Calu3 (cell line): ENCODE results near the gene MIER1. TPM values are rescaled to one million over a fixed set of nuclear protein-coding genes. Genes with fewer than 3 reads are reported as not detected.
"Not testable (repeated sequence)": the region's sequence is repeated elsewhere in the genome, so short reads cannot be mapped to it uniquely, and the experiment has no call there.

Source experiments
- BruUV-seq: library from RNA; stranded (reverse); fragments of 400-500 nt; replicated peaks from 2 replicates; lab custom pipeline; 2021; lab: Mats Ljungman, UMichigan
- CTCF ChIA-PET: fragments of 300-600 bp; sonication (Branson Sonifier 250); formaldehyde crosslinking; loops from one replicate; lab custom pipeline; 2022; ENCODE audit warnings: antibody characterized with exemption; lab: Charles Lee
- DNase-seq: peaks from one replicate; pipeline ENCODE4 v3.0.0; 2022
- H3K27ac Mint-ChIP-seq: one replicate; pipeline ENCODE4 v1.8.0; 2022; ENCODE audit warnings: mixed read lengths; ENCODE audit not compliant: unreplicated experiment
- H3K27me3 Mint-ChIP-seq: one replicate; pipeline ENCODE4 v1.8.0; 2022; ENCODE audit warnings: mixed read lengths; ENCODE audit not compliant: unreplicated experiment
- H3K36me3 Mint-ChIP-seq: one replicate; pipeline ENCODE4 v1.8.0; 2022; ENCODE audit warnings: mild to moderate bottlenecking, moderate library complexity, mixed read lengths; ENCODE audit not compliant: insufficient read depth, unreplicated experiment
- H3K4me1 Mint-ChIP-seq: one replicate; pipeline ENCODE4 v1.8.0; 2022; ENCODE audit warnings: mild to moderate bottlenecking, low read depth, mixed read lengths; ENCODE audit not compliant: unreplicated experiment
- H3K4me3 Mint-ChIP-seq: one replicate; pipeline ENCODE4 v1.8.0; 2022; ENCODE audit warnings: mild to moderate bottlenecking, low read depth, moderate library complexity, mixed read lengths; ENCODE audit not compliant: unreplicated experiment
- H3K9me3 Mint-ChIP-seq: one replicate; pipeline ENCODE4 v1.8.0; 2022; ENCODE audit warnings: low read depth, mixed read lengths; ENCODE audit not compliant: unreplicated experiment
- intact Hi-C: fragments of 100-400 bp; cut with micrococcal nuclease; formaldehyde crosslinking; loops from one replicate; pipeline ENCODE4 v1.10.0; 2022; ENCODE audit not compliant: unreplicated experiment
- total RNA-seq: library from RNA; stranded (reverse); gene quantifications from 2 replicates; pipeline ENCODE4 v1.2.3, GENCODE V29; 2022
- TF ChIP-seq, protein P1 (sequence below): fragments of 200-600 bp; IDR thresholded peaks from one replicate; pipeline ENCODE4 v1.8.0; 2022; ENCODE audit warnings: antibody characterized with exemption; ENCODE audit not compliant: unreplicated experiment

The MIER1 gene
- total RNA-seq, 1 experiment from 2014 or later = 27.4 TPM

DNA sequence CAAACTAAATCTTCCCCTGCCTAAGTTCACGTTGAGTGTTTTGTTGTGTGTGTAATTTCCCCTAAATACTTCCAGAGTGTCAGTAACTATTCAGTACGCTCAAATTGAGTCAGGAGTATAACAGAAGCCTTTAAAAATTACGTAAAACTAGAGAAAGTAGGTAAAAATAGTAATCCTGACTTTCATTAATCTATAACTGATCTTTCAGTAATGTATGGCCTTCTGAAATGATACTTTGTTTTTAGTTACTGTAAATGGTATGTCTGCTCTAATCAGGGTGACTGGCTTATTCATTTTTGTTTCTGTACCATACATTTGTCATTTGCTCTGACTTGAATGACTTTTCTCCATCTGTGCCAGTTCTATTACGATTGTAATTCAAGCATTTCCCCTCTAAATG, 29.4 kb downstream of the MIER1 start:
- Mint-ChIP-seq H3K36me3 (peaks cover 23% of the 10 kb centered on the region), H3K27me3 (no peaks in the 10 kb centered on the region), H3K27ac (no peak overlapping the region), H3K4me1 (peaks cover 13% of the 10 kb centered on the region), H3K9me3 (no peaks in the 10 kb centered on the region), H3K4me3 (no peak overlapping the region)
- TF ChIP-seq, protein P1, sequence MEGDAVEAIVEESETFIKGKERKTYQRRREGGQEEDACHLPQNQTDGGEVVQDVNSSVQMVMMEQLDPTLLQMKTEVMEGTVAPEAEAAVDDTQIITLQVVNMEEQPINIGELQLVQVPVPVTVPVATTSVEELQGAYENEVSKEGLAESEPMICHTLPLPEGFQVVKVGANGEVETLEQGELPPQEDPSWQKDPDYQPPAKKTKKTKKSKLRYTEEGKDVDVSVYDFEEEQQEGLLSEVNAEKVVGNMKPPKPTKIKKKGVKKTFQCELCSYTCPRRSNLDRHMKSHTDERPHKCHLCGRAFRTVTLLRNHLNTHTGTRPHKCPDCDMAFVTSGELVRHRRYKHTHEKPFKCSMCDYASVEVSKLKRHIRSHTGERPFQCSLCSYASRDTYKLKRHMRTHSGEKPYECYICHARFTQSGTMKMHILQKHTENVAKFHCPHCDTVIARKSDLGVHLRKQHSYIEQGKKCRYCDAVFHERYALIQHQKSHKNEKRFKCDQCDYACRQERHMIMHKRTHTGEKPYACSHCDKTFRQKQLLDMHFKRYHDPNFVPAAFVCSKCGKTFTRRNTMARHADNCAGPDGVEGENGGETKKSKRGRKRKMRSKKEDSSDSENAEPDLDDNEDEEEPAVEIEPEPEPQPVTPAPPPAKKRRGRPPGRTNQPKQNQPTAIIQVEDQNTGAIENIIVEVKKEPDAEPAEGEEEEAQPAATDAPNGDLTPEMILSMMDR = no peak
- intact Hi-C loops = no loop called here
- BruUV-seq = no TSS peak
- CTCF ChIA-PET = no interaction called here
- no peak for DNase-seq

DNA sequence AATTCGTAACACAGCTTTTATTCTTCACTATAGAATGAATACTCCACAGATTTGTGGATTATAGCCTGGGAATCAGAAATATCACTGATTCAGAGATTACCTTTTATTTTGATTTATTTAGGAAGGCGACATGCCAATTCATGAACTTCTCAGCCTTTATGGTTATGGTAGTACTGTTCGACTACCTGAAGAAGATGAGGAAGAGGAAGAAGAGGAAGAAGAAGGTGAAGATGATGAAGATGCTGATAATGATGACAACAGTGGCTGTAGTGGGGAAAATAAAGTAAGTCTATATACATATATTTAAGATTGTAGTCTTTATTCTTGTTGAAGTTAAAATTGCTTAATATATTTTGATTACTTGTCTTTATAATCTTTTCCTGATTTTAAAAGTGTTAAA, 33.1 kb downstream of the MIER1 start:
- intact Hi-C loops = no loop called here
- CTCF ChIA-PET = no interaction called here
- TF ChIP-seq, protein P1 = no peak
- no peaks in the 10 kb centered on the region for H3K9me3 Mint-ChIP-seq
- no peak overlapping the region for H3K27ac Mint-ChIP-seq
- H3K36me3 Mint-ChIP-seq = peaks cover 28% of the 10 kb centered on the region
- no peak for DNase-seq
- peaks cover 13% of the 10 kb centered on the region for H3K4me1 Mint-ChIP-seq
- no peak overlapping the region for H3K4me3 Mint-ChIP-seq
- BruUV-seq = no TSS peak
- no peaks in the 10 kb centered on the region for H3K27me3 Mint-ChIP-seq

DNA sequence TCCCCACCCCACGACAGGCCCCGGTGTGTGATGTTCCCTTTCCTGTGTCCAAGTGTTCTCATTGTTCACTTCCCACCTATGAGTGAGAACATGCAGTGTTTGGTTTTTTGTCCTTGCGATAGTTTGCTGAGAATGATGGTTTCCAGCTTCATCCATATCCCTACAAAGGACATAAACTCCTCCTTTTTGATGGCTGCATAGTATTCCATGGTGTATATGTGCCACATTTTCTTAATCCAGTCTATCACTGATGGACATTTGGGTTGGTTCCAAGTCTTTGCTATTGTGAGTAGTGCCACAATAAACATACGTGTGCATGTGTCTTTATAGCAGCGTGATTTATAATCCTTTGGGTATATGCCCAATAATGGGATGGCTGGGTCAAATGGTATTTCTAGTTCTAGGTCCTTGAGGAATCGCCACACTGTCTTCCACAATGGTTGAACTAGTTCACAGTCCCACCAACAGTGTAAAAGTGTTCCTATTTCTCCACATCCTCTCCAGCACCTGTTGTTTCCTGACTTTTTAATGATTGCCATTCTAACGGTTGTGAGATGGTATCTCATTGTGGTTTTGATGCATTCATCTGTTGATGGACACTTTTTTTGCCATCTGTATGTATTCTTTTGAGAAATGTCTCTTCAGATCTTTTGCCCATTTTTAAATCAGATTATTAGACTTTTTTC, 41.5 kb downstream of the MIER1 start:
- CTCF ChIA-PET, H3K9me3 Mint-ChIP-seq, H3K4me1 Mint-ChIP-seq, H3K27ac Mint-ChIP-seq, BruUV-seq, DNase-seq, H3K27me3 Mint-ChIP-seq, H3K4me3 Mint-ChIP-seq, intact Hi-C loops: not testable (repeated sequence)
- H3K36me3 Mint-ChIP-seq = peaks cover 19% of the 10 kb centered on the region

DNA sequence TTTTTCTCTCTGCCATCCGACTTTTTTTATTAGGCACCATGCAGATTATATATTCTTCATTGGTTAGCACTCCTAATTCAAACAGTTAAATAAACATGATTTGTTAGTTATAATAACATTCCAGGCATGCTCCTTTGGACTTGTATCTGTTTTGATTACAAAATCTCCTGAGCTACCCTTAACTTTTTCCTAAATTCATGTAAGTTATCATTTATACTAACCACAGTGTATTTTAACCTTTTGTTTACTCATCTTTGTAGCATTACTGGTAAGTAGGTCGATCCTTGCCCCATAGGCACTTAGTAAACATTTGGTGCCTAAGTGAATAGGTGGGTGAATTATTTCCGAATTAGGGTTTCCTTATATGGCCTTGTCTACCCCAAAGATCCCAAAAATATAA, 43.8 kb downstream of the MIER1 start:
- TF ChIP-seq, protein P1 = no peak
- Mint-ChIP-seq H3K36me3 (peaks cover 19% of the 10 kb centered on the region), H3K27me3 (no peaks in the 10 kb centered on the region), H3K4me1 (no peaks in the 10 kb centered on the region), H3K4me3 (no peak overlapping the region), H3K27ac (no peak overlapping the region), H3K9me3 (peaks cover 4% of the 10 kb centered on the region)
- no peak for DNase-seq
- intact Hi-C loops = no loop called here
- CTCF ChIA-PET = no interaction called here
- BruUV-seq = no TSS peak

DNA sequence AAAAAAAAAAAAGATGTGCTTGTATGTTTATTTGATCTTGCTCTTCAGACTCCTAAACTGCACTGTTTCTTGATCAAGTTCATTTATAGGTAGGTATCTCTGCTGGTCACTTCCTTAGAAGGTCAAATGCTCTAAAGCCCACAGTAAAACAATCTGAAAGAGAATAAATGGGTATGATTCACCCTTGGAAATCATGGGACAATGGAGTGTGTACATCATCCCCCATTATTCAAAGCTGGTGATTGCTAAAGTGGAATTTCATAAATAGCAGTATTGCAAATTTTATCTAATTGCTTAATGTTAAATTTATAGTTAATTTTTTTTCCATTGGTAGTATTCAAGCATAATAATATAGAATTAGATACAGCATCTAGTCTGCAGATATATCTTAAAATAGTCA, 53.4 kb downstream of the MIER1 start:
- Mint-ChIP-seq H3K27me3 (no peaks in the 10 kb centered on the region), H3K9me3 (no peaks in the 10 kb centered on the region), H3K4me3 (no peak overlapping the region), H3K36me3 (peaks cover 16% of the 10 kb centered on the region), H3K4me1 (no peaks in the 10 kb centered on the region), H3K27ac (no peak overlapping the region)
- CTCF ChIA-PET = no interaction called here
- TF ChIP-seq, protein P1 = no peak
- intact Hi-C loops = no loop called here
- DNase-seq = no peak
- BruUV-seq = no TSS peak

DNA sequence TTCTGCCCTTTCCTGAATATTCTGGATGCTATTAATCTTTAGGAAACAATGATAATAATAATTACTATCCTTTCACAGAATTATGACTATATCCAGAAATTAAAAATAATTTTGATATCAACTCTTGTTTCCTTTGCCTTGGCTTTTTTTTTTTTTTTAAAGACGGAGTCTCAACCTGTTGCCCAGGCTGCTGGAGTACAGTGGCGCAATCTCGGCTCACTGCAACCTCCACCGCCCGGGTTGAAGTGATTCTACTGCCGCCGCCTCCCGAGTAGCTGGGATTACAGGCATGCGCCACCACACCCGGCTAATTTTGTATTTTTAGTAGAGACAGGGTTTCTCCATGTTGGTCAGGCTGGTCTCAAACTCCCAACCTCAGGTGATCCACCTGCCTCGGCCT, 54.8 kb downstream of the MIER1 start:
- CTCF ChIA-PET, H3K9me3 Mint-ChIP-seq, H3K27me3 Mint-ChIP-seq, DNase-seq, BruUV-seq, H3K27ac Mint-ChIP-seq, H3K4me3 Mint-ChIP-seq: not testable (repeated sequence)
- Mint-ChIP-seq H3K36me3 (peaks cover 27% of the 10 kb centered on the region), H3K4me1 (peaks cover 11% of the 10 kb centered on the region)
- intact Hi-C loops = loop anchor here (5.0 kb wide), 3 partner anchors 73 to 212 kb away; partner anchors contain the start of gene SLC35D1
